ENCODE results near the gene ZC2HC1B. TPM values are rescaled to one million over a fixed set of nuclear protein-coding genes. Genes with fewer than 3 reads are reported as not detected.
"Not testable (repeated sequence)": the region's sequence is repeated elsewhere in the genome, so short reads cannot be mapped to it uniquely, and the experiment has no call there.

Gene ZC2HC1B
- total RNA-seq, 1 experiment from 2014 or later: not detected

DNA sequence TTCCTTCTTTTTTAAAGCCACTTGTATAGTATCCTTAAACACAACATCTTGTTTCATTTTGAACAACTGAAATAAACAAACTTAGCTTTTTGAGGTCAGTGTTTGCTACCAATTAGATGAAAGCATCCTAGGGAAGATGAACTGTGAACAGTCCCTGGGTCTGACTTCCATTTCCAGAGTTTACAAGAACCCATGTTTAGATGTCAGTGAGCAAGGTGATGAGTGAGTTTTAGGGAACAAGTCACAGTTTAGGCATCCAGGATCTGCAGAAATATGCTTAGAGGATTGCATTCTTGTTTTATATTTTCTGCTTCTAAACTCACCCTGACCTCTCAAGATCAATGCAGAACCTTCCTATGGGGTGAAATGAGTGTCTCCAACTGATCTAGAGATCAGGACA lies 3.0 kb downstream of the ZC2HC1B start:
- no peak for DNase-seq (ENCODE audit: extremely low read depth, low read depth)

DNA sequence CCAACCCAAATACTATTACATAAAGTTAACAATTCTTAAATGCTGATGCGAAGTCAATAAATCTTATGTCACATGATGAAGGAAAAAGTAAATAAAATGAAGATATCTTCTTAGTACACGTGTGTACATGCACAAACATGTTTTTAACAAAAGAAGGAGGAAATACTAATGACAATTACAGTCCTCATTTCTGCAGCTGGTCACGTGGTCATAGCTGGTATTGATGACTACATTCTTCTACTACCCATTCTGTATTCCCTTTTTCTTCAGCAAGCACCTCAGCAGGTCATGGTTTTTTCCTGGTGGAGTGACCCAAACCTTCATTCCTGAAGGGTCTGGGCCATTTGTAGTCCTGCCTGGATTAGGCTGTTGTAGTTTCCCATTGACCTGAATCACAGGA lies 4.5 kb downstream of the ZC2HC1B start:
- not testable (repeated sequence) for DNase-seq (ENCODE audit: extremely low read depth, low read depth)

- DNase-seq (ENCODE audit: extremely low read depth, low read depth): not testable (repeated sequence)
Observed at GRCh38 chr6:143871202-143871730, 7.0 kb downstream of the ZC2HC1B start.

- DNase-seq (ENCODE audit: extremely low read depth, low read depth): no peak
Observed at GRCh38 chr6:143872201-143872600, 7.9 kb downstream of the ZC2HC1B start.

DNA sequence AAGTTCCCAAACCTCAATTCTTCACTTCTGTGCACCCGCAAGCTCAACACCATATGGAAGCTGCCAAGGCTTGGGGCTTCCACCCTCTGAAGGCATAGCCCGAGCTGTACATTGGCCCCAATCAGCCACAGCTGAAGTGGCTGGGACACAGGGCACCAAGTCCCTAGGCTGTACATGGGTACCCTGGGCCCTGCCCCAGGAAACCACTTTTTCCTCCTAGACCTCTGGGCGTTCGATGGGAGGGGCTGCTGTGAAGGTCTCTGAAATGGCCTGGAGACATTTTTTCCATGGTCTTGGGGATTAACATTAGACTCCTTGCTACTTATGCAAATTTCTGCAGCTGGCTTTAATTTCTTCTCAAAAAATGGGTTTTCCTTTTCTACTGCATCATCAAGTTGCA lies 9.3 kb downstream of the ZC2HC1B start:
- DNase-seq (ENCODE audit: extremely low read depth, low read depth): not testable (repeated sequence)

DNA sequence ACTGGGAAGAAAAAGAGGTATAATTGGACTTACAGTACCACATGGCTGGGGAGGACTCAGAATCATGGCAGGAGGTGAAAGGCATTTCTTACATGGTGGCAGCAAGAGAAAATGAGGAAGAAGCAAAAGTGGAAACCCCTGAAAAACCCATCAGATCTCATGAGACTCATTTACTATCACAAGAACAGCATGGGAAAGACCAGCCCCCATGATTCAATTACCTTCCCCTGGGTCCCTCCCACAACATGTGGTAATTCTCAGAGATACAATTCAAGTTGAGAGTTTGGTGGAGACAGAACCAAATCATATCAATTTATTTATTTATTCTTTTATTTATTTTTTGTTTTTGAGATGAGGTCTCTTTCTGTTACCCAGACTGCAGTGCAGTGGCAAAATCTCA lies 10.2 kb downstream of the ZC2HC1B start:
- DNase-seq (ENCODE audit: extremely low read depth, low read depth): not testable (repeated sequence)

DNA sequence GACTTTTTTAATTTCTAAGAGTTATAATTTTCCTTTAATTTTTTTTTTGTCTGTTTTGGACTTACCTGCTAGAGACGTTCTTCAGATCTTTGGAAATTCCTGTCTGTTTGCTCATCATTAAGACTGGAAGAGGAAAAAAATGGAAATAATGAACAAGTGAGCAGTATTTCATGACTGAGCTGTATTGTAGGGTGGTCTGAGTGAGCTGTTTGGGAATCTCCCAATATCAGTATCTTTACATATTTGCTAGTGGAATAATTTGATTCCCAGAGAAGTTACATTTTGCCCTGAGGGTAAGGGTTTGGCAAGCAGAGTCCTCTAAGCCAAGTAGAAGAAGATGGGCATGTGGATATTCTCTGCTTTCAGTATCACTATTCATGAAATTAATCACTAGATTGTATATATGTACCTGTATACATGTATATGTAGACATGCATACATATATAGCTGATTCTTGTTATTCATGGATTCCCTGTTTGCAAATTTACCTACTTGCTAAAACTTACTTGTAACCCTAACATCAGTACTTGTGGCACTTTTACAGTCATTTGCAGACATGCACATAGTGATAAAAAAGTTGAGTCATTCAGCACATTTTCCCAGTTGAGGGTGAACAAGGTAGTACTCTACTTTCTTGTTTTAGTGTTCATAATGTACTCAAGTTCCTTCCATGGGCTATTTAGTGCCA lies 13.5 kb downstream of the ZC2HC1B start:
- DNase-seq (ENCODE audit: extremely low read depth, low read depth): no peak

DNA sequence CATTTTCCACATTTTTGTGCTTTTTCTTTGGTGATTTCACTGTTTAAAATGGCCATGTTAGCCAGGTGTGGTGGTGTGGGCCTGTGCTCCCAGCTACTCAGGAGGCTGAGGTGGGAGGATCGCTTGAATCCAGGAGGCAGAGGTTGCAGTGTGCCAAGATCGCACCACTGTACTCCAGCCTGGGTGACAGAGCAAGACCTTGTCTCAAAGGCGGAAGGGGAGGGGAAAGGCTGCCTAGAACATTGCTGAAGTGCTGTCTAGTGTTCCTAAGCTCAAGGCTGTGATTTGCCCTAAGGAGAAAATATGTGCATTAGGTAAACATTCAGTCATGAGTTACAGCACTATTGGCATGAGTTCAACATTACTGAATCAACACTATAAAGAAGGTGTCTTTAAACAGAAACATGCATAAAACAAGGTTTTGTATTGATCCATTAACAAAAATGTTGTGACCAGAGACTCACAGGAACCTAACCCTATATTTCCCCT lies 14.0 kb downstream of the ZC2HC1B start:
- no peak for DNase-seq (ENCODE audit: extremely low read depth, low read depth)

- DNase-seq (ENCODE audit: extremely low read depth, low read depth): no peak
Observed at GRCh38 chr6:143880412-143880811, 16.1 kb downstream of the ZC2HC1B start.

DNA sequence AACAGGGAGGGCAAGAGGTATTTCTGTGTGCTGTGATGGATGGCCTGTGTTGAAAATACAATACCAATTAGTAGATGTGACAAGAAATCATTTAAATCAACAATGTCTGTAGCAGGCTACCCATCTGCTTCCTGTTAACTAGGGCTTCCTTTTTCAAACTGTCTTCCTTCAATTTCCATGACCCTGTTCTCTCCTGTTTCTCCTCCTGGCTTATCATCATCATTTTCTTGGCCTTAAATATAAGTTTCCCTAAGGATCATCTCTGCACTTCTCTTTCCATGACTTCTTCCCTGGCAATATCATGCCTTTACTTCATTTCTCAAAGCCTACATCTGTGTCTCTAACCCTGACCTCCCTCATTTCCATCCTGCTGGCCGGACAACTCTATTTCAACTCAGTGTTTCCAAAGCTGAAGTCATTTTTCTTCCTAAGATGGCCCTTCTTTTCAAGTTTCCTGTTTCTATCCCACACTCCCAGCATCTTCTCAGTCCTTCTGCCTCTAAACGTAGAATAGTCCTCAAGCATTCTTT lies 18.2 kb downstream of the ZC2HC1B start:
- DNase-seq (ENCODE audit: extremely low read depth, low read depth): no peak

GRCh38 chr6:143884216-143884900 lies 20.1 kb downstream of the ZC2HC1B start:
- no peak for DNase-seq (ENCODE audit: extremely low read depth, low read depth)

- no peak for DNase-seq (ENCODE audit: extremely low read depth, low read depth)
Observed at GRCh38 chr6:143885116-143885515, 20.8 kb downstream of the ZC2HC1B start.

DNA sequence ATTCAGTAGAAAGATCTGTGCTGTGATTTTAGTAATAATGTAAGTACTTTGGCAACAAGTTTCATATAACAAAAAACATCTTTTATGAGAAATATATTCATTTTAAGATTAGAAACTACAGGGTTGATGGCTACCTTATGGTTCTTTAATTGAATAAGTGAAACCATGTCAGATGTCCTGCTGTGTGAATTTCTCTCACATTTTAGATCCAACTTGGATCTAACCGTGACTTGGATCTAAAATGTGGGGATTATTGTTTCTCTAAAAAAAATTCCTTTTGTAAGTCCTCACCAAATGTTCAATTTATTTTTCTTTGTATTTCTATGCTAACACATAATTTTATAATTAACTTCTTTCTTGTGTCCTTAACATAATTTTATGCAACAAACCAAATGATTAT lies 30.4 kb downstream of the ZC2HC1B start:
- no peak for DNase-seq (ENCODE audit: extremely low read depth, low read depth)

DNA sequence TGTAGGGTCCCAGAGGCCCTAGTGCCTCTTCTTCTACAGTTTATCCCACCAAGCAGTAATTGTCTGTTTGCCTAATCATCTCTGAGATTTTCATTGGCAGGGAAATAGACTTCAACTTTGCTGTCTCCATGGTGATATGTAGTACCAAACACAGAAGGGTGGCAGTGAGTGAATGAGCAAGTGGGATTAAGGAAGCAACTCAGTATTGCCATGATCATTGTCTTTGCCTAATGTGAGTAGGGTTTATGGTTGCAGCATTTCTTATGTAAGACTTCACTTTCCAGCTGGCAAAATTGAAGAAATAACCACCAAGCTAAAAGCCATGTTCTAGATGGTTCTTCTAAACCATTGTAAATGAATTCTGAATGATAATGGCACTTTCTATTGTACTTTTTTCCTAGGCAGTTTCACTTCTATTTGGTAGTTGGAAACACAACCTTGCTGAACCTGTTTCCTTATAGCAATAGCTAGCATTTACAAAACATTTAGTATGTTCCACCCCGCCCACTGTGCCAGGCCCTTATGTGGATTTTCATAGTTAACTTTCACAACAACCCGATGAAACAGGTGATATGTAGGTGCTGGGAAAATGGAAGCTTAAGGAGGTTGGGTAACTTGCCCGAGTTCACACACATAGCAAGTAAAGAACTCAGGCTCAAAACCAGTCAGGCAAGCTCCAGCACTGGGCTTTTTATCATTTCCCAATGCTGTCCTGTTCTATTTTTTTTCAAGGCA lies 32.0 kb downstream of the ZC2HC1B start:
- no peak for DNase-seq (ENCODE audit: extremely low read depth, low read depth)

DNA sequence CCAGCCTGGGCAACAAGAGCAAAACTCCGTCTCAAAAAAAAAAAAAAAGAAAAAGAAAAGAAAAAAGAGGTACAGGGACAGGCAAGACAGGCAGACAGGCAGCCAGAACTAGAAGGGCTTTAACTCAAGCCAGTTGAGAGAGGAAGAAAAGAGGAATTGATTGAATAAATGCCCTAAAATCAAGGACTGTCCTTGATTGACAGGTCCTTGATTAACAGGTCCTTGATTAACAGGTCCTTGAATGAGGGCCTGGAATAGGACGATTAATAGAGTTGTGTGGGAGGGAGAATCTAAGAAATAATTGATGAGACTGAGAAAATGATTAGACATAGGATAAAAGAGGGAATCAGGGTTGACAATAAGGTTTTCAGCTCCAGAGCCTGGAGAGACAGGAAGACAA lies 36.1 kb downstream of the ZC2HC1B start:
- no peak for DNase-seq (ENCODE audit: extremely low read depth, low read depth)

- no peak for DNase-seq (ENCODE audit: extremely low read depth, low read depth)
Observed at GRCh38 chr6:143901885-143902750, 37.8 kb downstream of the ZC2HC1B start.

DNA sequence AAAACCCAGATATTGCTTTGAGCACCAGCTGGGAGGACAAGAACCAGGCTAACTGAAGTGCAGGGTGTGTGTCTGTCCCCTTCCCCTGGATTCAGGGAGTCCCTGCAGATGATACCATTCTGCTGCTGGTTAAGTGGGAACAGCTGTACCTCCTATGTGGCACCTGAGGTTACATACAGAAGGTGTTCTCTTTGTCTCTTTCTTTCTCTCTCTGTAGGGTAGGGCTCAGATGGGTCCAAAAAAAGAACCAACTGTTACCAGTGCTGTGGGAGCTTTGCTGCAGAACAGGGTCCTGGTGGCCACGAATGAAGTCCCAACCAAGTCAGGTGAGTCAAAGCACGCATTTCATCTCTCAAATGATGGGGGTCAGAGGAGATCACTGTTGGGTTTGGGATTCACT lies 38.6 kb downstream of the ZC2HC1B start:
- DNase-seq (ENCODE audit: extremely low read depth, low read depth): no peak

DNA sequence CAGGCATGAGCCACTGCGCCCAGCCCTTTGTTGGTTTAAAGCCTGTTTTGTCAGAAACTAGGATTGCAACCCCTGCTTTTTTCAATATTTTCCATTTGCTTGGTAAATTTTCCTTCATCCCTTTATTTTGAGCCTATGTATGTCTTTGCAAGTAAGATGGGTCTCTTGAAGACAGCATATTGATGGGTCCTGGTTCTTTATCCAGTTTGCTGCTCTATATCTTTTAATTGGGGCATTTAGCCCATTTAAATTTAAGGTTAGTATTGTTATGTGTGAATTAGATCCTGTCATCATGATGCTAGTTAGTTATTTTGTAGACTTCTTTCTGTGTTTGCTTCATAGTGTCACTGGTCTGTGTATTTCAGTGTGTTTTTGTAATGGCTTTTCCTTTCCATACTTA lies 46.8 kb downstream of the ZC2HC1B start:
- no peak for DNase-seq (ENCODE audit: extremely low read depth, low read depth)

DNA sequence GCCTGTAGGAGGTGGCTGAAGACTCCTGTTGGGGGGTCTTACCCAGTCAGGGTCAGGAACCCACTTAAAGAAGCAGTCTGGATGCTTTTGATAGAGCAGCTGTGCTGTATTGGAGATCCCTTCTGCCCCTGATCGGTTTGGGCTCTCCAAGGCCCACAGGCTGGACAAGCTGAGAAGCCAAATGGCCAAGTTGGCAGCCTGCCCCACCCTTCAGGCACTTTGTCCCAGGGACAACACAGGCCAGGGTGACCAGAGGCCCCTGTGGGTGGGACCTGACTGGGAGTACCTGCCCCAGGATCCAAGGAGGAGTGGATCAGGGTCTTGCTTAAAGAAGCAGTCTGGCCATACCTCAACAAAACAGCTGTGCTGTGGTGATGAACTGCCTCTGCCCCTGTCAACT lies 48.4 kb downstream of the ZC2HC1B start:
- DNase-seq (ENCODE audit: extremely low read depth, low read depth): no peak

DNA sequence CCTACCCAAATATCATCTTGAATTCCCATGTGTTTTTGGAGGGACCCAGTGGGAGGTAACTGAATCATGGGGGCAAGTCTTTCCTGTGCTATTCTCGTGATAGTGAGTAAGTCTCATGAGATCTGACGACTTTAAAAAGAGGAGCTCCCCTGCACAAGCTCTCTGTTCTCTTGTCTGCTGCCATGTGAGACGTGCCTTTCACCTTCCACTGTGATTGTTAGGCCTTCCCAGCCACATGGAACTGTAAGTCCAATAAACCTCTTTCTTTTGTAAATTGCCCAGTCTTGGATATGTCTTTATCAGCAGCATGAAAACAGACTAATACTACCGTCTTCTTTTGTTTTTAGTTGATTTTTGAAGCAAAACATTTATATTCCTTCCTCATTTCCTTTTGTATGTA lies 52.8 kb downstream of the ZC2HC1B start:
- not testable (repeated sequence) for DNase-seq (ENCODE audit: extremely low read depth, low read depth)
